HepG2 (cell line): ENCODE data around the gene AP4M1. TPM values are rescaled to one million over a fixed set of nuclear protein-coding genes. Genes with fewer than 3 reads are reported as not detected.

Experiments
- ARNTL ChIP-seq: sonication (generic); formaldehyde crosslinking; IDR thresholded peaks from 2 replicates; pipeline ENCODE4 v1.4.0; 2020; ENCODE audit warnings: mild to moderate bottlenecking, missing genetic modification reagents
- CREM ChIP-seq, 2 experiments: sonication (generic) in 1 of 2; formaldehyde crosslinking in 1 of 2; IDR thresholded peaks; 2 replicates each; pipeline versions ENCODE4 v1.4.0 to v1.6.1; 2016 to 2020; ENCODE audit warnings: antibody characterized with exemption in 1 of 2, mild to moderate bottlenecking in 1 of 2, missing genetic modification reagents in 1 of 2
- DRAP1 ChIP-seq: IDR thresholded peaks from 2 replicates; pipeline ENCODE4 v1.6.1; 2016; ENCODE audit warnings: missing genetic modification reagents, missing compliant biosample characterization
- GLMP ChIP-seq: sonication (generic); formaldehyde crosslinking; IDR thresholded peaks from 2 replicates; pipeline ENCODE4 v1.9.0; 2021; ENCODE audit warnings: missing genetic modification reagents, mild to moderate bottlenecking, borderline replicate concordance
- HOXD1 ChIP-seq: sonication (generic); formaldehyde crosslinking; IDR thresholded peaks from 2 replicates; pipeline ENCODE4 v1.5.0; 2020; ENCODE audit warnings: missing genetic modification reagents
- MED1 ChIP-seq: sonication (generic); formaldehyde crosslinking; IDR thresholded peaks from 2 replicates; pipeline ENCODE4 v1.4.0; 2020; ENCODE audit warnings: missing genetic modification reagents
- MYPOP ChIP-seq: sonication (generic); formaldehyde crosslinking; IDR thresholded peaks from 2 replicates; pipeline ENCODE4 v1.8.1; 2023; ENCODE audit warnings: mild to moderate bottlenecking, moderate library complexity, missing genetic modification reagents
- NFAT5 ChIP-seq: sonication (generic); formaldehyde crosslinking; IDR thresholded peaks from 2 replicates; pipeline ENCODE4 v1.4.0; 2020; ENCODE audit warnings: missing genetic modification reagents
- PHF20 ChIP-seq: sonication (generic); formaldehyde crosslinking; IDR thresholded peaks from 2 replicates; pipeline ENCODE4 v1.5.0; 2020; ENCODE audit warnings: mild to moderate bottlenecking, missing genetic modification reagents
- TEAD2 ChIP-seq: sonication (generic); formaldehyde crosslinking; IDR thresholded peaks from 2 replicates; pipeline ENCODE4 v1.9.0; 2021; ENCODE audit warnings: missing genetic modification reagents
- TFDP1 ChIP-seq: IDR thresholded peaks from 2 replicates; pipeline ENCODE4 v1.6.1; 2016; ENCODE audit warnings: missing compliant biosample characterization, missing genetic modification reagents, borderline replicate concordance
- TOPORS ChIP-seq: sonication (generic); formaldehyde crosslinking; IDR thresholded peaks from 2 replicates; pipeline ENCODE4 v1.8.0; 2023; ENCODE audit warnings: mild to moderate bottlenecking, missing genetic modification reagents
- ZMYM4 ChIP-seq: sonication (generic); formaldehyde crosslinking; IDR thresholded peaks from 2 replicates; pipeline ENCODE4 v1.8.1; 2023; ENCODE audit warnings: mild to moderate bottlenecking, missing genetic modification reagents
- ZNF292 ChIP-seq: sonication (generic); formaldehyde crosslinking; IDR thresholded peaks from 2 replicates; pipeline ENCODE4 v1.8.1; 2022; ENCODE audit warnings: mild to moderate bottlenecking, low read depth, missing genetic modification reagents, borderline replicate concordance
- ZNF749 ChIP-seq: sonication (generic); formaldehyde crosslinking; IDR thresholded peaks from 2 replicates; pipeline ENCODE4 v1.8.0; 2022; ENCODE audit warnings: mild to moderate bottlenecking, missing genetic modification reagents, moderate library complexity, borderline replicate concordance
- ZNF788 ChIP-seq: sonication (generic); formaldehyde crosslinking; IDR thresholded peaks from 2 replicates; pipeline ENCODE4 v1.5.0; 2020; ENCODE audit warnings: mild to moderate bottlenecking, missing genetic modification reagents, borderline replicate concordance
- ZNF790 ChIP-seq: sonication (generic); formaldehyde crosslinking; IDR thresholded peaks from 2 replicates; pipeline ENCODE4 v1.8.0; 2022; ENCODE audit warnings: missing genetic modification reagents, mild to moderate bottlenecking, borderline replicate concordance
- ZNF879 ChIP-seq: sonication (generic); formaldehyde crosslinking; IDR thresholded peaks from 2 replicates; pipeline ENCODE4 v1.8.1; 2023; ENCODE audit warnings: missing genetic modification reagents
- polyA plus RNA-seq, 8 experiments: library from polyadenylated mRNA; depleted of rRNA in 3 of 8; stranded (reverse) in 7 of 8; unstranded in 1 of 8; fragments of >200 nt; fragmentation: Illumina TruSeq in 4 of 8; extraction: Trizol in 4 of 8; gene quantifications; 2 replicates each; pipeline versions ENCODE4 v1.2.1 to v1.2.3, GENCODE V29; 2011 to 2016; ENCODE audit warnings: low read depth in 4 of 8, missing spikeins in 1 of 8, mixed read lengths in 1 of 8; ENCODE audit not compliant: insufficient read depth in 1 of 8
- total RNA-seq, 5 experiments: library from RNA; depleted of rRNA; stranded (reverse); fragments of >200 nt; fragmentation: Illumina TruSeq; extraction: Trizol; gene quantifications; 2 replicates each; pipeline ENCODE4 v1.2.3, GENCODE V29; 2016; ENCODE audit warnings: low read depth in 1 of 5

Gene AP4M1
- total and polyA plus RNA-seq, 2 of the 13 experiments (the other 11 are each of a cell fraction or from before 2014, with no cell fraction given), result 6.3 to 9.7 TPM

GRCh38 chr7:100126931-100127865 lies 25.8 kb downstream of the AP4M1 start, which contains the start of gene MBLAC1 (continued):
- TF ChIP-seq NFAT5 (CRISPR knock-in tag) (0 out of 2 replicates have a peak, but pooled peaks have one; percentile 30), ZNF749 (CRISPR knock-in tag) (no peak), CREM (IDR thresholded peaks at IDR 0.05) (peak; percentile 26; the same call in 1 of the 2 replicates), CREM (CRISPR knock-in tag; IDR thresholded peaks at IDR 0.05) (no peak), ZNF788 (CRISPR knock-in tag) (peak; percentile 4; the same call in 1 of the 2 replicates), MYPOP (CRISPR knock-in tag) (peak; percentile 63; the same call in 1 of the 2 replicates), ARNTL (CRISPR knock-in tag) (0 out of 2 replicates have a peak, but pooled peaks have one; percentile 8), TEAD2 (CRISPR knock-in tag) (0 out of 2 replicates have a peak, but pooled peaks have one; percentile 9), ZNF879 (CRISPR knock-in tag) (0 out of 2 replicates have a peak, but pooled peaks have one; percentile 8), TFDP1 (CRISPR knock-in tag) (peak; percentile 57), DRAP1 (peak; percentile 86), ZNF790 (CRISPR knock-in tag) (0 out of 2 replicates have a peak, but pooled peaks have one; percentile 51), PHF20 (CRISPR knock-in tag) (peak; percentile 69; the same call in 1 of the 2 replicates), TOPORS (0 out of 2 replicates have a peak, but pooled peaks have one; percentile 33), MED1 (CRISPR knock-in tag) (peak; percentile 45; the same call in 1 of the 2 replicates), GLMP (no peak), ZNF292 (0 out of 2 replicates have a peak, but pooled peaks have one; percentile 34), ZMYM4 (CRISPR knock-in tag) (0 out of 2 replicates have a peak, but pooled peaks have one; percentile 10), HOXD1 (CRISPR knock-in tag) (peak; percentile 19; the same call in 1 of the 2 replicates)
